Measurements from ENCODE around the gene NOP14. TPM values are rescaled to one million over a fixed set of nuclear protein-coding genes. Genes with fewer than 3 reads are reported as not detected.
A peak's percentile ranks its signal among the peaks of the same experiment; 100 is the strongest.

The NOP14 gene
- total RNA-seq, 2 experiments from 2014 or later, result 21.8 TPM

- DNase-seq (no peak), ATAC-seq (ENCODE audit: poor library complexity) (no peak)
- H3K4me3 ChIP-seq (ENCODE audit: low read length), result no peak overlapping the region
- ChIA-PET CTCF (interaction anchor here (2.1 kb wide), 1 partner anchor 14 kb away, joined by 7 read pairs; no protein-coding TSS in a partner anchor), POLR2A (interaction anchor here (1.3 kb wide), 1 partner anchor 15 kb away, joined by 3 read pairs; no protein-coding TSS in a partner anchor)
- no peak for TF ChIP-seq CTCF (IDR thresholded peaks at IDR 0.05)
- Mint-ChIP-seq H3K4me1 (ENCODE audit: low read depth) (peaks cover 9% of the 10 kb centered on the region), H3K4me3 (no peak overlapping the region), H3K36me3 (ENCODE audit: low read depth) (peaks cover 97% of the 10 kb centered on the region), H3K9me3 (no peaks in the 10 kb centered on the region), H3K27me3 (no peaks in the 10 kb centered on the region), H3K27ac (no peak overlapping the region)
- H3K4me1 ChIP-seq (ENCODE audit: insufficient read depth, low read length), result peaks cover 6% of the 10 kb centered on the region
- no peaks in the 10 kb centered on the region for H3K9me3 ChIP-seq (ENCODE audit: control insufficient read depth in 1 of 2, insufficient read depth in 1 of 2, low read length in 2 of 2)
- intact Hi-C loops (cut with DNase I, micrococcal nuclease), result no loop called here
- H3K27me3 ChIP-seq (ENCODE audit: control insufficient read depth in 1 of 2, insufficient read depth in 2 of 2, low read length in 2 of 2), result no peaks in the 10 kb centered on the region
- H3K36me3 ChIP-seq (ENCODE audit: insufficient read depth, low read length), result peaks cover 97% of the 10 kb centered on the region
- no peak overlapping the region for H3K27ac ChIP-seq (ENCODE audit: low read depth in 1 of 2, low read length in 2 of 2)
Measured at GRCh38 chr4:2949782-2950125, 13.5 kb downstream of the NOP14 start.

- POLR2A ChIA-PET, result interaction anchor here (1.0 to 1.3 kb wide), 2 partner anchors 13 to 14 kb away, joined by 3 read pairs; no protein-coding TSS in a partner anchor
Measured at GRCh38 chr4:2948895-2949781, 14.1 kb downstream of the NOP14 start.

GRCh38 chr4:2947926-2948325 lies 15.3 kb downstream of the NOP14 start:
- Histone ChIP-seq H3K4me3 (ENCODE audit: low read length) (no peak overlapping the region), H3K36me3 (ENCODE audit: insufficient read depth, low read length) (peaks cover 93% of the 10 kb centered on the region), H3K4me1 (ENCODE audit: insufficient read depth, low read length) (peaks cover 3% of the 10 kb centered on the region), H3K9me3 (ENCODE audit: control insufficient read depth in 1 of 2, insufficient read depth in 1 of 2, low read length in 2 of 2) (no peaks in the 10 kb centered on the region), H3K27ac (ENCODE audit: low read depth in 1 of 2, low read length in 2 of 2) (no peak overlapping the region), H3K27me3 (ENCODE audit: control insufficient read depth in 1 of 2, insufficient read depth in 2 of 2, low read length in 2 of 2) (no peaks in the 10 kb centered on the region)
- ChIA-PET CTCF (interaction anchor here (2.1 kb wide), 1 partner anchor 12 kb away, joined by 7 read pairs; no protein-coding TSS in a partner anchor), POLR2A (interaction anchor here (1.8 kb wide), 1 partner anchor 15 kb away, joined by 5 read pairs; the partner anchor contains the start of genes GRK4 and NOP14)
- ATAC-seq (ENCODE audit: poor library complexity), result no peak
- intact Hi-C loops (cut with DNase I, micrococcal nuclease), result no loop called here
- Mint-ChIP-seq H3K27ac (no peak overlapping the region), H3K4me3 (no peak overlapping the region), H3K9me3 (no peaks in the 10 kb centered on the region), H3K36me3 (ENCODE audit: low read depth) (peaks cover 96% of the 10 kb centered on the region), H3K4me1 (ENCODE audit: low read depth) (no peaks in the 10 kb centered on the region), H3K27me3 (no peaks in the 10 kb centered on the region)
- no peak for TF ChIP-seq CTCF (IDR thresholded peaks at IDR 0.05)
- no peak for DNase-seq

More at GRCh38 chr4:2948895-2949781, 14.1 kb downstream of the NOP14 start:
- no peak overlapping the region for H3K27ac ChIP-seq (ENCODE audit: low read depth in 1 of 2, low read length in 2 of 2)
- H3K9me3 ChIP-seq (ENCODE audit: control insufficient read depth in 1 of 2, insufficient read depth in 1 of 2, low read length in 2 of 2), result no peaks in the 10 kb centered on the region
- H3K9me3 Mint-ChIP-seq, result no peaks in the 10 kb centered on the region
- H3K4me1 ChIP-seq (ENCODE audit: insufficient read depth, low read length), result no peaks in the 10 kb centered on the region
- peaks cover 94% of the 10 kb centered on the region for H3K36me3 ChIP-seq (ENCODE audit: insufficient read depth, low read length)
- DNase-seq (peak in 1 of 14 experiments; percentile 33), ATAC-seq (ENCODE audit: poor library complexity) (peak; percentile 37)
- no peak overlapping the region for H3K4me3 Mint-ChIP-seq
- intact Hi-C loops (cut with DNase I, micrococcal nuclease), result no loop called here
- CTCF ChIA-PET, result interaction anchor here (2.1 kb wide), 1 partner anchor 13 kb away, joined by 7 read pairs; no protein-coding TSS in a partner anchor
- no peaks in the 10 kb centered on the region for H3K27me3 ChIP-seq (ENCODE audit: control insufficient read depth in 1 of 2, insufficient read depth in 2 of 2, low read length in 2 of 2)
- H3K36me3 Mint-ChIP-seq (ENCODE audit: low read depth), result peaks cover 97% of the 10 kb centered on the region
- no peak overlapping the region for H3K4me3 ChIP-seq (ENCODE audit: low read length)
- peak; percentile 22 for TF ChIP-seq CTCF (IDR thresholded peaks at IDR 0.05)
- peaks cover 3% of the 10 kb centered on the region for H3K4me1 Mint-ChIP-seq (ENCODE audit: low read depth)
- no peak overlapping the region for H3K27ac Mint-ChIP-seq
- H3K27me3 Mint-ChIP-seq, result no peaks in the 10 kb centered on the region

Data from CD4-positive, alpha-beta T cell (primary cell).